Caco-2 (cell line): ENCODE results near the gene TOP2B. TPM values are rescaled to one million over a fixed set of nuclear protein-coding genes. Genes with fewer than 3 reads are reported as not detected.

Experiments
- BruUV-seq: library from RNA; stranded (reverse); fragments of 400-500 nt; replicated peaks from 2 replicates; lab custom pipeline; 2021; lab: Mats Ljungman, UMichigan
- CTCF ChIA-PET: fragments of 300-600 bp; sonication (Branson Sonifier 250); formaldehyde crosslinking; loops from one replicate; lab custom pipeline; 2022; ENCODE audit warnings: antibody characterized with exemption; lab: Charles Lee
- POLR2A ChIA-PET: fragments of 300-600 bp; sonication (Branson Sonifier 250); formaldehyde crosslinking; loops from one replicate; lab custom pipeline; 2022; ENCODE audit warnings: antibody characterized with exemption; lab: Charles Lee
- DNase-seq, 2 experiments: peaks; one replicate each; pipeline versions ENCODE4 v3.0.0 to v3.0.0-alpha.2; 2020 to 2022
- H3K27me3 ChIP-seq: replicated peaks from 2 replicates; pipeline ENCODE4 v1.6.0; 2011; ENCODE audit warnings: low read length; ENCODE audit not compliant: control insufficient read depth, insufficient read depth
- H3K36me3 ChIP-seq: 2 replicates; pipeline ENCODE4 v1.5.1; 2011; ENCODE audit warnings: low read length; ENCODE audit not compliant: control insufficient read depth, insufficient read depth
- H3K4me1 ChIP-seq: fragments of 250-450 bp; sonication (Bioruptor Pico); 2 replicates; pipeline ENCODE4 v1.5.1; 2020; ENCODE audit warnings: mild to moderate bottlenecking
- H3K4me3 ChIP-seq: 2 replicates; pipeline ENCODE4 v1.5.1; 2011; ENCODE audit warnings: low read depth, mild to moderate bottlenecking, control low read depth, low read length
- H3K9me3 ChIP-seq: fragments of 250-450 bp; sonication (Bioruptor Pico); 2 replicates; pipeline ENCODE4 v1.5.1; 2020; ENCODE audit warnings: mild to moderate bottlenecking, moderate library complexity
- H3K27ac Mint-ChIP-seq: one replicate; pipeline ENCODE4 v1.8.0; 2022; ENCODE audit warnings: mixed read lengths; ENCODE audit not compliant: unreplicated experiment
- H3K27me3 Mint-ChIP-seq: one replicate; pipeline ENCODE4 v1.8.0; 2022; ENCODE audit warnings: mixed read lengths; ENCODE audit not compliant: insufficient read depth, unreplicated experiment
- H3K36me3 Mint-ChIP-seq: one replicate; pipeline ENCODE4 v1.8.0; 2022; ENCODE audit warnings: mild to moderate bottlenecking, mixed read lengths; ENCODE audit not compliant: insufficient read depth, unreplicated experiment
- H3K4me1 Mint-ChIP-seq: one replicate; pipeline ENCODE4 v1.8.0; 2022; ENCODE audit warnings: low read depth, mixed read lengths; ENCODE audit not compliant: unreplicated experiment
- H3K4me3 Mint-ChIP-seq: one replicate; pipeline ENCODE4 v1.8.0; 2022; ENCODE audit warnings: mild to moderate bottlenecking, moderate library complexity, mixed read lengths; ENCODE audit not compliant: unreplicated experiment
- H3K9me3 Mint-ChIP-seq: one replicate; pipeline ENCODE4 v1.8.0; 2022; ENCODE audit warnings: mixed read lengths; ENCODE audit not compliant: unreplicated experiment
- intact Hi-C: fragments of 100-400 bp; cut with micrococcal nuclease; formaldehyde crosslinking; loops from one replicate; pipeline ENCODE4 v1.10.0; 2022; ENCODE audit not compliant: unreplicated experiment
- total RNA-seq: library from RNA; stranded (reverse); gene quantifications from 2 replicates; pipeline ENCODE4 v1.2.3, GENCODE V29; 2022
- TF ChIP-seq, protein P1 (sequence below), 2 experiments: fragments of 200-600 bp in 1 of 2; IDR thresholded peaks; 1 replicate in 1 of 2; 2 replicates in 1 of 2; pipeline versions ENCODE4 v1.5.1 to v1.8.0; 2011 to 2022; ENCODE audit warnings: antibody characterized with exemption in 1 of 2, control low read depth in 1 of 2, inconsistent platforms in 1 of 2, low read depth in 1 of 2, low read length in 1 of 2, mild to moderate bottlenecking in 1 of 2, moderate library complexity in 1 of 2; ENCODE audit not compliant: insufficient read depth in 1 of 2, severe bottlenecking in 1 of 2, unreplicated experiment in 1 of 2

The TOP2B gene
- total RNA-seq, 1 experiment from 2014 or later, result 83.1 TPM

DNA sequence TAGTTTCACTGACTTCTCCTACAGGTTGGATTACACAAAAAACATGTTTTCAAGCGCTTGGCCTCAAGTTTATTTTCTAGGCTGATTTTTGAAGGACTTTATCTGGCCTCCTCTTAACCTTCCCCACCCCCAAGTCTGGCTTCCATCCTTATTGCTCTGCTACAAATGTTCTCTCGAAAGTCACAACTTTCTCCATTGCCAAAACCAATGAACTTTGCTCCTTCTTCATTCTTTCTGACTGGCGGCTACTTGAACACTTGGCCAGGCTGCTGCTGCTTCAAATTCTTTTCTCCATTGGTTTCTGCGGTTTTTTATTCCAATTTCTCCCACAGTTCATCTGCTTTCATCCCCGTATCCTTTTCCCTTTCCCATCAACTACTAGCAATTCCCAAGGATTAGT lies 106.6 kb downstream of the TOP2B start:
- Mint-ChIP-seq H3K27ac (no peak overlapping the region), H3K4me1 (no peaks in the 10 kb centered on the region), H3K9me3 (no peaks in the 10 kb centered on the region), H3K27me3 (no peaks in the 10 kb centered on the region), H3K4me3 (no peak overlapping the region), H3K36me3 (no peaks in the 10 kb centered on the region)
- no peaks in the 10 kb centered on the region for H3K4me1 ChIP-seq
- BruUV-seq, result no TSS peak
- DNase-seq, result no peak
- TF ChIP-seq, protein P1, sequence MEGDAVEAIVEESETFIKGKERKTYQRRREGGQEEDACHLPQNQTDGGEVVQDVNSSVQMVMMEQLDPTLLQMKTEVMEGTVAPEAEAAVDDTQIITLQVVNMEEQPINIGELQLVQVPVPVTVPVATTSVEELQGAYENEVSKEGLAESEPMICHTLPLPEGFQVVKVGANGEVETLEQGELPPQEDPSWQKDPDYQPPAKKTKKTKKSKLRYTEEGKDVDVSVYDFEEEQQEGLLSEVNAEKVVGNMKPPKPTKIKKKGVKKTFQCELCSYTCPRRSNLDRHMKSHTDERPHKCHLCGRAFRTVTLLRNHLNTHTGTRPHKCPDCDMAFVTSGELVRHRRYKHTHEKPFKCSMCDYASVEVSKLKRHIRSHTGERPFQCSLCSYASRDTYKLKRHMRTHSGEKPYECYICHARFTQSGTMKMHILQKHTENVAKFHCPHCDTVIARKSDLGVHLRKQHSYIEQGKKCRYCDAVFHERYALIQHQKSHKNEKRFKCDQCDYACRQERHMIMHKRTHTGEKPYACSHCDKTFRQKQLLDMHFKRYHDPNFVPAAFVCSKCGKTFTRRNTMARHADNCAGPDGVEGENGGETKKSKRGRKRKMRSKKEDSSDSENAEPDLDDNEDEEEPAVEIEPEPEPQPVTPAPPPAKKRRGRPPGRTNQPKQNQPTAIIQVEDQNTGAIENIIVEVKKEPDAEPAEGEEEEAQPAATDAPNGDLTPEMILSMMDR (IDR thresholded peaks at IDR 0.05; ENCODE audit: insufficient read depth in 1 of 2, low read depth in 1 of 2, low read length in 1 of 2, severe bottlenecking in 1 of 2, unreplicated experiment in 1 of 2), result no peak
- no peaks in the 10 kb centered on the region for H3K27me3 ChIP-seq
- CTCF ChIA-PET, result no interaction called here
- intact Hi-C loops, result no loop called here
- no peaks in the 10 kb centered on the region for H3K36me3 ChIP-seq
- H3K4me3 ChIP-seq, result no peak overlapping the region
- POLR2A ChIA-PET, result no interaction called here
- H3K9me3 ChIP-seq, result no peaks in the 10 kb centered on the region

DNA sequence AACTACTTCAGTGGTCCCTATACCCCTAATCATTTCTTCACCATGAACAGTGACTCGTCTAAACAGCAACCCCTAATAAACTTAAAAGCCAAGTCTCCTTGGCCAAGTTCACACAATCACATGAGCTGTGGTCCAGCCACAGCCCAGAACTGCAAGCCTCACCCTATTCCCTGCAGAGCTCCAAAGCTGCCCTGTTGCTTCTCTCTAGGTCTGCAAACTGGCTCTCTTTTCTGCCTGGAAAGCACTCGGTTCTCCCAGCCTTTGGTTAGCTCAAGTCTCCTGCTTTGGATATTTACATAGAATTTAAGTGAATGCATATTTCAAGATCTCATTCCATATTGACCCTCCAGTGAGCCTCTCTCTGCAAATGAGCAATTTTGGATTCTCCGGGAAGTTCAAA lies 107.0 kb downstream of the TOP2B start:
- intact Hi-C loops, result no loop called here
- no peaks in the 10 kb centered on the region for H3K36me3 ChIP-seq
- ChIA-PET CTCF (no interaction called here), POLR2A (no interaction called here)
- no peaks in the 10 kb centered on the region for H3K9me3 Mint-ChIP-seq
- no peaks in the 10 kb centered on the region for H3K27me3 Mint-ChIP-seq
- no peak for DNase-seq
- no peak overlapping the region for H3K4me3 Mint-ChIP-seq
- no TSS peak for BruUV-seq
- no peaks in the 10 kb centered on the region for H3K4me1 ChIP-seq
- no peak overlapping the region for H3K4me3 ChIP-seq
- no peaks in the 10 kb centered on the region for H3K4me1 Mint-ChIP-seq
- H3K27ac Mint-ChIP-seq, result no peak overlapping the region
- H3K27me3 ChIP-seq, result no peaks in the 10 kb centered on the region
- TF ChIP-seq, protein P1 (IDR thresholded peaks at IDR 0.05; ENCODE audit: insufficient read depth in 1 of 2, low read depth in 1 of 2, low read length in 1 of 2, severe bottlenecking in 1 of 2, unreplicated experiment in 1 of 2), result no peak
- no peaks in the 10 kb centered on the region for H3K36me3 Mint-ChIP-seq
- no peaks in the 10 kb centered on the region for H3K9me3 ChIP-seq

DNA sequence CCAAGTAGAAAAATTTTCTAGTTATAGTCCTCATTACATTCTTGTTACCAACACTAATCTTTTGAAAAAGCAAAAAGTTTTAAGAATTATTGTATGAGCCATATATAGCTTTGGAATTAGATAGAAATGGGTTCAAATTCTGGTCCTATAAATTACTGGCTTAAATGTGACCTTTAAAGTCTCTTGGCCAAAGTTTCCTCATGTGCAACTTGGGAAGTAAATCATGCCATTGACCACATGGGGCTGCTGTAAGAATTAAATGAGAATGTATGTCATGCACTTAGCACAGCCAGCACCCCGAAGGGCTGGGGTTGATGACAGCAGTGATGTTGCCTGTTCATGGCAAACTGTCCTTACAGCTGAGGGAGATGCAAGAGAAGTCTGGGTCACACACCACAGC lies 108.3 kb downstream of the TOP2B start:
- no peaks in the 10 kb centered on the region for H3K36me3 Mint-ChIP-seq
- no peak for DNase-seq
- ChIA-PET CTCF (no interaction called here), POLR2A (no interaction called here)
- Histone ChIP-seq H3K36me3 (no peaks in the 10 kb centered on the region), H3K9me3 (no peaks in the 10 kb centered on the region), H3K4me1 (no peaks in the 10 kb centered on the region), H3K27me3 (no peaks in the 10 kb centered on the region), H3K4me3 (no peak overlapping the region)
- no peaks in the 10 kb centered on the region for H3K27me3 Mint-ChIP-seq
- no TSS peak for BruUV-seq
- no peak overlapping the region for H3K27ac Mint-ChIP-seq
- H3K4me1 Mint-ChIP-seq, result no peaks in the 10 kb centered on the region
- no peak overlapping the region for H3K4me3 Mint-ChIP-seq
- H3K9me3 Mint-ChIP-seq, result no peaks in the 10 kb centered on the region
- intact Hi-C loops, result no loop called here
- TF ChIP-seq, protein P1 (IDR thresholded peaks at IDR 0.05; ENCODE audit: insufficient read depth in 1 of 2, low read depth in 1 of 2, low read length in 1 of 2, severe bottlenecking in 1 of 2, unreplicated experiment in 1 of 2), result no peak
